ENCODE measurements around the gene MCC.

GRCh38 chr5:113240951-113241726 is 247.1 kb downstream of the MCC start:
- TF ChIP-seq CTCF (conservative IDR thresholded peaks at IDR 0.05 in 1 of 2, IDR thresholded peaks at IDR 0.05 in 1 of 2; ENCODE audit: extremely low read depth in 1 of 2, insufficient read depth in 1 of 2, low read depth in 1 of 2, low read length in 2 of 2) (no peak), EZH2 (IDR thresholded peaks at IDR 0.05; ENCODE audit: borderline replicate concordance, low read length) (no peak)
